SK-N-SH treated with all-trans-retinoic acid at 6 μM for 48 hours (cell line): ENCODE data around the gene SLC22A16.

Experiments
- ATAC-seq: fragments of 200-7000 bp; cut with Tn5 transposase; 3 replicates; pipeline ENCODE4 v1.9.1; 2020; ENCODE audit warnings: mild to moderate bottlenecking, moderate library complexity
- ARNTL ChIP-seq: fragments of 450-650 bp; formaldehyde crosslinking; IDR thresholded peaks from 2 replicates; pipeline ENCODE4 v1.5.0; 2020; ENCODE audit warnings: low read depth, mild to moderate bottlenecking, moderate library complexity, borderline replicate concordance
- BACH2 ChIP-seq: fragments of 250-450 bp; sonication (Bioruptor Pico); IDR thresholded peaks from 2 replicates; pipeline ENCODE4 v1.9.0; 2021; ENCODE audit warnings: mild to moderate bottlenecking, borderline replicate concordance
- ESRRG ChIP-seq: fragments of 250-450 bp; sonication (Bioruptor Pico); IDR thresholded peaks from 2 replicates; pipeline ENCODE4 v1.6.1; 2021; ENCODE audit warnings: mild to moderate bottlenecking
- GLIS3 ChIP-seq: fragments of 250-450 bp; sonication (Bioruptor Pico); IDR thresholded peaks from 2 replicates; pipeline ENCODE4 v1.5.0; 2020; ENCODE audit warnings: mild to moderate bottlenecking, moderate library complexity
- OSR1 ChIP-seq: fragments of 250-450 bp; sonication (Bioruptor Pico); IDR thresholded peaks from 2 replicates; pipeline ENCODE4 v1.8.0; 2022; ENCODE audit warnings: moderate library complexity, mild to moderate bottlenecking, inconsistent platforms
- PPARA ChIP-seq: fragments of 250-450 bp; sonication (Bioruptor Pico); IDR thresholded peaks from 2 replicates; pipeline ENCODE4 v1.5.0; 2020; ENCODE audit warnings: mild to moderate bottlenecking, borderline replicate concordance
- TCF4 ChIP-seq: fragments of 250-450 bp; sonication (Bioruptor Pico); IDR thresholded peaks from 2 replicates; pipeline ENCODE4 v1.8.0; 2021; ENCODE audit warnings: mild to moderate bottlenecking, moderate library complexity, borderline replicate concordance
- TOX ChIP-seq: fragments of 250-450 bp; sonication (Bioruptor Pico); IDR thresholded peaks from 2 replicates; pipeline ENCODE4 v1.8.0; 2021; ENCODE audit warnings: mild to moderate bottlenecking, moderate library complexity, borderline replicate concordance
- ZFP3 ChIP-seq: fragments of 250-450 bp; sonication (Bioruptor Pico); IDR thresholded peaks from 2 replicates; pipeline ENCODE4 v1.5.0; 2020; ENCODE audit warnings: mild to moderate bottlenecking, moderate library complexity
- ZFP30 ChIP-seq: fragments of 450-650 bp; formaldehyde crosslinking; IDR thresholded peaks from 2 replicates; pipeline ENCODE4 v1.5.0; 2022; ENCODE audit warnings: mild to moderate bottlenecking, moderate library complexity
- ZNF565 ChIP-seq: fragments of 450-650 bp; formaldehyde crosslinking; conservative IDR thresholded peaks from 2 replicates; pipeline ENCODE4 v1.5.0; 2020; ENCODE audit warnings: low read depth, mild to moderate bottlenecking, moderate library complexity
- ZNF70 ChIP-seq: fragments of 450-650 bp; formaldehyde crosslinking; IDR thresholded peaks from 2 replicates; pipeline ENCODE4 v1.5.0; 2020; ENCODE audit warnings: mild to moderate bottlenecking, moderate library complexity
- TF ChIP-seq, protein P1 (sequence below): fragments of 250-450 bp; sonication (Bioruptor Pico); IDR thresholded peaks from 2 replicates; pipeline ENCODE4 v1.5.1; 2020; ENCODE audit warnings: low read depth, mild to moderate bottlenecking, moderate library complexity
- TF ChIP-seq, protein P2 (sequence below): fragments of 250-450 bp; sonication (Bioruptor Pico); IDR thresholded peaks from 2 replicates; pipeline ENCODE4 v1.8.0; 2020; ENCODE audit warnings: mild to moderate bottlenecking, moderate library complexity, borderline replicate concordance
- TF ChIP-seq, protein P3 (sequence below): fragments of 250-450 bp; sonication (Bioruptor Pico); IDR thresholded peaks from 2 replicates; pipeline ENCODE4 v1.8.0; 2021; ENCODE audit warnings: low read depth, mild to moderate bottlenecking, moderate library complexity, borderline replicate concordance
- TF ChIP-seq, protein P4 (sequence below): fragments of 250-450 bp; sonication (Bioruptor Pico); IDR thresholded peaks from 2 replicates; pipeline ENCODE4 v1.5.1; 2021; ENCODE audit warnings: mild to moderate bottlenecking, moderate library complexity
- TF ChIP-seq, protein P5 (sequence below): fragments of 250-450 bp; sonication (Bioruptor Pico); IDR thresholded peaks from 2 replicates; pipeline ENCODE4 v1.5.0; 2020; ENCODE audit warnings: mild to moderate bottlenecking, moderate library complexity

The SLC22A16 gene

DNA sequence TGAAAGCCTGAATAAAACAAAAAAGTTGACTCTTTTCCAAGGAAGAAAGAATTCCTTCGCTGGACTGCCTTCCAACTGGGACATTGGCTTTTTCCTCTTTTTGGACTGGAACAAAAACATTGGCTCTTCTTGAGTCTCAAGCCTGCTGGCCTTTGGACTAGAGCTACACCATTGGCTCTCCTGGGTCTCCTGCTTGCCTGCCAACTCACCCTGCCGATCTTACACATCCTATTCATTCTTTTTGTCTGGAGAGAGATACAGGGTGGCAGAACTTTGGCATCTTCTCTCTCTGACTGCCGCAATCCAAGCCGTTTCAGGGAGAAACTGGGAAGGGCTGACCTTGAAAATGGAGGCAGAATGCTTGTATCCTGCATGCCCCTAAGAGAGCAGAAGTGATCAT lies 81.2 kb downstream of the SLC22A16 start:
- ATAC-seq, result no peak
- TF ChIP-seq ZFP30 (CRISPR knock-in tag) (no peak), ZFP3 (CRISPR knock-in tag) (no peak), OSR1 (CRISPR knock-in tag) (no peak), ARNTL (CRISPR knock-in tag) (no peak), ZNF565 (CRISPR knock-in tag) (no peak), GLIS3 (CRISPR knock-in tag) (no peak), ZNF70 (CRISPR knock-in tag) (no peak)
- TF ChIP-seq, protein P1, sequence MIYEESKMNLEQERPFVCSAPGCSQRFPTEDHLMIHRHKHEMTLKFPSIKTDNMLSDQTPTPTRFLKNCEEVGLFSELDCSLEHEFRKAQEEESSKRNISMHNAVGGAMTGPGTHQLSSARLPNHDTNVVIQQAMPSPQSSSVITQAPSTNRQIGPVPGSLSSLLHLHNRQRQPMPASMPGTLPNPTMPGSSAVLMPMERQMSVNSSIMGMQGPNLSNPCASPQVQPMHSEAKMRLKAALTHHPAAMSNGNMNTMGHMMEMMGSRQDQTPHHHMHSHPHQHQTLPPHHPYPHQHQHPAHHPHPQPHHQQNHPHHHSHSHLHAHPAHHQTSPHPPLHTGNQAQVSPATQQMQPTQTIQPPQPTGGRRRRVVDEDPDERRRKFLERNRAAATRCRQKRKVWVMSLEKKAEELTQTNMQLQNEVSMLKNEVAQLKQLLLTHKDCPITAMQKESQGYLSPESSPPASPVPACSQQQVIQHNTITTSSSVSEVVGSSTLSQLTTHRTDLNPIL (CRISPR knock-in tag), result no peak
- TF ChIP-seq, protein P2, sequence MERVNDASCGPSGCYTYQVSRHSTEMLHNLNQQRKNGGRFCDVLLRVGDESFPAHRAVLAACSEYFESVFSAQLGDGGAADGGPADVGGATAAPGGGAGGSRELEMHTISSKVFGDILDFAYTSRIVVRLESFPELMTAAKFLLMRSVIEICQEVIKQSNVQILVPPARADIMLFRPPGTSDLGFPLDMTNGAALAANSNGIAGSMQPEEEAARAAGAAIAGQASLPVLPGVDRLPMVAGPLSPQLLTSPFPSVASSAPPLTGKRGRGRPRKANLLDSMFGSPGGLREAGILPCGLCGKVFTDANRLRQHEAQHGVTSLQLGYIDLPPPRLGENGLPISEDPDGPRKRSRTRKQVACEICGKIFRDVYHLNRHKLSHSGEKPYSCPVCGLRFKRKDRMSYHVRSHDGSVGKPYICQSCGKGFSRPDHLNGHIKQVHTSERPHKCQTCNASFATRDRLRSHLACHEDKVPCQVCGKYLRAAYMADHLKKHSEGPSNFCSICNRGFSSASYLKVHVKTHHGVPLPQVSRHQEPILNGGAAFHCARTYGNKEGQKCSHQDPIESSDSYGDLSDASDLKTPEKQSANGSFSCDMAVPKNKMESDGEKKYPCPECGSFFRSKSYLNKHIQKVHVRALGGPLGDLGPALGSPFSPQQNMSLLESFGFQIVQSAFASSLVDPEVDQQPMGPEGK (CRISPR knock-in tag), result no peak
- TF ChIP-seq, protein P3, sequence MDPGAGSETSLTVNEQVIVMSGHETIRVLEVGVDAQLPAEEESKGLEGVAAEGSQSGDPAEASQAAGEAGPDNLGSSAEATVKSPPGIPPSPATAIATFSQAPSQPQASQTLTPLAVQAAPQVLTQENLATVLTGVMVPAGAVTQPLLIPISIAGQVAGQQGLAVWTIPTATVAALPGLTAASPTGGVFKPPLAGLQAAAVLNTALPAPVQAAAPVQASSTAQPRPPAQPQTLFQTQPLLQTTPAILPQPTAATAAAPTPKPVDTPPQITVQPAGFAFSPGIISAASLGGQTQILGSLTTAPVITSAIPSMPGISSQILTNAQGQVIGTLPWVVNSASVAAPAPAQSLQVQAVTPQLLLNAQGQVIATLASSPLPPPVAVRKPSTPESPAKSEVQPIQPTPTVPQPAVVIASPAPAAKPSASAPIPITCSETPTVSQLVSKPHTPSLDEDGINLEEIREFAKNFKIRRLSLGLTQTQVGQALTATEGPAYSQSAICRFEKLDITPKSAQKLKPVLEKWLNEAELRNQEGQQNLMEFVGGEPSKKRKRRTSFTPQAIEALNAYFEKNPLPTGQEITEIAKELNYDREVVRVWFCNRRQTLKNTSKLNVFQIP (CRISPR knock-in tag), result no peak

DNA sequence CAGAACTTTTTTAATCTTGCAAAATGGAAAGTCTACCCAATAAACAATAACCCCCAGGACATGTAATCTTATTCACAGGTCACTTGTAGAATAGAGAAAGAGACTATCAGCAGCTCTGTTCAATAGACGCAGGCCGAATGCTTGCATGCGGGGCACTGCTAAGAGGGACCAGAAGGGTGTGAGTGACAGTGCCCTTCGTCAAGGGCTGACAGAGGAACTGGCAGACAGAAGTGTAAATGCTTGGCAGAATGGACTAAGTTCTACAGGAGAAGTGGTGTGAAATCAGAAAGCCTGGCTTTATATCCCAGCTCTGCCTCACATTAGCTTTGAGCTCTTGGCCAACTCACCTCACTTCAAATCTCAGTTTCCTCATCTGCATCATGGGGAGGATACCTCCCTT lies 82.0 kb downstream of the SLC22A16 start:
- ATAC-seq, result no peak
- TF ChIP-seq, protein P3 (CRISPR knock-in tag), result no peak
- TF ChIP-seq ZNF565 (CRISPR knock-in tag) (no peak), PPARA (CRISPR knock-in tag) (no peak), TCF4 (CRISPR knock-in tag) (no peak), BACH2 (CRISPR knock-in tag) (no peak), TOX (CRISPR knock-in tag) (no peak), ZFP30 (CRISPR knock-in tag) (no peak), ZFP3 (CRISPR knock-in tag) (no peak), ESRRG (CRISPR knock-in tag) (no peak)
- TF ChIP-seq, protein P4, sequence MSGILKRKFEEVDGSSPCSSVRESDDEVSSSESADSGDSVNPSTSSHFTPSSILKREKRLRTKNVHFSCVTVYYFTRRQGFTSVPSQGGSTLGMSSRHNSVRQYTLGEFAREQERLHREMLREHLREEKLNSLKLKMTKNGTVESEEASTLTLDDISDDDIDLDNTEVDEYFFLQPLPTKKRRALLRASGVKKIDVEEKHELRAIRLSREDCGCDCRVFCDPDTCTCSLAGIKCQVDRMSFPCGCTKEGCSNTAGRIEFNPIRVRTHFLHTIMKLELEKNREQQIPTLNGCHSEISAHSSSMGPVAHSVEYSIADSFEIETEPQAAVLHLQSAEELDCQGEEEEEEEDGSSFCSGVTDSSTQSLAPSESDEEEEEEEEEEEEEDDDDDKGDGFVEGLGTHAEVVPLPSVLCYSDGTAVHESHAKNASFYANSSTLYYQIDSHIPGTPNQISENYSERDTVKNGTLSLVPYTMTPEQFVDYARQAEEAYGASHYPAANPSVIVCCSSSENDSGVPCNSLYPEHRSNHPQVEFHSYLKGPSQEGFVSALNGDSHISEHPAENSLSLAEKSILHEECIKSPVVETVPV (CRISPR knock-in tag), result no peak
- TF ChIP-seq, protein P1 (CRISPR knock-in tag), result no peak
- TF ChIP-seq, protein P5, sequence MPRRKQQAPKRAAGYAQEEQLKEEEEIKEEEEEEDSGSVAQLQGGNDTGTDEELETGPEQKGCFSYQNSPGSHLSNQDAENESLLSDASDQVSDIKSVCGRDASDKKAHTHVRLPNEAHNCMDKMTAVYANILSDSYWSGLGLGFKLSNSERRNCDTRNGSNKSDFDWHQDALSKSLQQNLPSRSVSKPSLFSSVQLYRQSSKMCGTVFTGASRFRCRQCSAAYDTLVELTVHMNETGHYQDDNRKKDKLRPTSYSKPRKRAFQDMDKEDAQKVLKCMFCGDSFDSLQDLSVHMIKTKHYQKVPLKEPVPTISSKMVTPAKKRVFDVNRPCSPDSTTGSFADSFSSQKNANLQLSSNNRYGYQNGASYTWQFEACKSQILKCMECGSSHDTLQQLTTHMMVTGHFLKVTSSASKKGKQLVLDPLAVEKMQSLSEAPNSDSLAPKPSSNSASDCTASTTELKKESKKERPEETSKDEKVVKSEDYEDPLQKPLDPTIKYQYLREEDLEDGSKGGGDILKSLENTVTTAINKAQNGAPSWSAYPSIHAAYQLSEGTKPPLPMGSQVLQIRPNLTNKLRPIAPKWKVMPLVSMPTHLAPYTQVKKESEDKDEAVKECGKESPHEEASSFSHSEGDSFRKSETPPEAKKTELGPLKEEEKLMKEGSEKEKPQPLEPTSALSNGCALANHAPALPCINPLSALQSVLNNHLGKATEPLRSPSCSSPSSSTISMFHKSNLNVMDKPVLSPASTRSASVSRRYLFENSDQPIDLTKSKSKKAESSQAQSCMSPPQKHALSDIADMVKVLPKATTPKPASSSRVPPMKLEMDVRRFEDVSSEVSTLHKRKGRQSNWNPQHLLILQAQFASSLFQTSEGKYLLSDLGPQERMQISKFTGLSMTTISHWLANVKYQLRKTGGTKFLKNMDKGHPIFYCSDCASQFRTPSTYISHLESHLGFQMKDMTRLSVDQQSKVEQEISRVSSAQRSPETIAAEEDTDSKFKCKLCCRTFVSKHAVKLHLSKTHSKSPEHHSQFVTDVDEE, result no peak
- TF ChIP-seq, all 23 proteins: peak for 0
